Activated naive CD4-positive, alpha-beta T cell treated with anti-CD3 and anti-CD28 coated beads, Interleukin-2, amount 50 U/mL, for 16 hours (primary cell): ENCODE measurements around the gene C11orf24.

Source experiments
- DNase-seq: peaks from one replicate; pipeline ENCODE4 v3.0.0-alpha.2; 2020

The C11orf24 gene

GRCh38 chr11:68242616-68243015 is 29.2 kb downstream of the C11orf24 start:
- no peak for DNase-seq

- DNase-seq, result no peak
Measured at GRCh38 chr11:68231621-68232020, 40.2 kb downstream of the C11orf24 start.

- no peak for DNase-seq
Measured at GRCh38 chr11:68229601-68230000, 42.2 kb downstream of the C11orf24 start.

GRCh38 chr11:68226421-68226820 is 45.4 kb downstream of the C11orf24 start:
- DNase-seq, result no peak

- no peak for DNase-seq
Measured at GRCh38 chr11:68224606-68225005, 47.2 kb downstream of the C11orf24 start.

- no peak for DNase-seq
Measured at GRCh38 chr11:68223275-68223674, 48.5 kb downstream of the C11orf24 start.

- no peak for DNase-seq
Measured at GRCh38 chr11:68221406-68221805, 50.4 kb downstream of the C11orf24 start.

- no peak for DNase-seq
Measured at GRCh38 chr11:68216171-68216938, 55.4 kb downstream of the C11orf24 start.

- no peak for DNase-seq
Measured at GRCh38 chr11:68215524-68216170, 56.1 kb downstream of the C11orf24 start.

GRCh38 chr11:68215087-68215445 is 56.7 kb downstream of the C11orf24 start:
- peak; percentile 49 for DNase-seq

GRCh38 chr11:68214173-68215086 is 57.3 kb downstream of the C11orf24 start:
- DNase-seq, result no peak

- peak; percentile 85 for DNase-seq
Measured at GRCh38 chr11:68213555-68214172, 58.1 kb downstream of the C11orf24 start.

GRCh38 chr11:68213135-68213515 is 58.6 kb downstream of the C11orf24 start, which contains the start of gene KMT5B:
TSS of gene KMT5B (minus strand) at chr11:68213296. CDS start at chr11:68190076, 23,220 bp downstream.
- peak; percentile 66 for DNase-seq

GRCh38 chr11:68212421-68213134 is 59.2 kb downstream of the C11orf24 start:
- peak; percentile 58 for DNase-seq

- DNase-seq, result no peak
Measured at GRCh38 chr11:68211546-68211945, 60.2 kb downstream of the C11orf24 start.
